GM12878 (cell line): ENCODE measurements around the gene MED13L. TPM values are rescaled to one million over a fixed set of nuclear protein-coding genes. Genes with fewer than 3 reads are reported as not detected.

ENCODE experiments used
- ATAC-seq: fragments of 200-7000 bp; cut with Tn5 transposase; 3 replicates; pipeline ENCODE4 v1.9.1; 2020; ENCODE audit warnings: mild to moderate bottlenecking, moderate library complexity
- BruUV-seq: library from RNA; stranded (reverse); fragments of 400-500 nt; replicated peaks from 2 replicates; lab custom pipeline; 2021; lab: Mats Ljungman, UMichigan
- CTCF ChIA-PET: fragments of 300-600 bp; sonication (Branson Sonifier 250); formaldehyde crosslinking; extraction: SDS; loops from one replicate; lab custom pipeline; 2021; ENCODE audit warnings: inconsistent platforms; lab: Yijun Ruan, JAX
- POLR2A ChIA-PET: fragments of 350-600 bp; formaldehyde crosslinking; extraction: SDS; loops from one replicate; lab custom pipeline; 2021; ENCODE audit warnings: inconsistent platforms; lab: Charles Lee
- RAD21 ChIA-PET: fragments of 300-600 bp; sonication (Branson Sonifier 250); formaldehyde crosslinking; loops from one replicate; lab custom pipeline; 2023; ENCODE audit warnings: antibody characterized with exemption; ENCODE audit not compliant: unreplicated experiment; lab: Charles Lee
- SMC1A ChIA-PET: fragments of 300-600 bp; sonication (Branson Sonifier 250); formaldehyde crosslinking; loops from one replicate; lab custom pipeline; 2023; ENCODE audit not compliant: unreplicated experiment, uncharacterized antibody; lab: Charles Lee
- DNase-seq: peaks from one replicate; pipeline ENCODE4 v3.0.0-alpha.2; 2011; ENCODE audit warnings: low read depth, low spot score
- FAIRE-seq: peaks from 3 replicates; lab custom pipeline; 2011; peaks lifted over from hg19 to GRCh38; lab: Jason Lieb, UNC
- H2AFZ ChIP-seq: 2 replicates; pipeline ENCODE4 v1.6.0; 2011; ENCODE audit warnings: low read depth, low read length, control low read depth; ENCODE audit not compliant: control insufficient read depth
- H3K27ac ChIP-seq: 2 replicates; pipeline ENCODE4 v1.5.1; 2011; ENCODE audit warnings: control low read depth; ENCODE audit not compliant: control insufficient read depth, insufficient read depth
- H3K27me3 ChIP-seq, 2 experiments: replicated peaks in 1 of 2; 2 replicates each; pipeline versions ENCODE4 v1.6.0 to v1.6.1; 2011; ENCODE audit warnings: low read length in 1 of 2; ENCODE audit not compliant: control insufficient read depth in 2 of 2, insufficient read depth in 2 of 2
- H3K36me3 ChIP-seq, 2 experiments: 2 replicates each; pipeline ENCODE4 v1.5.1; 2011; ENCODE audit warnings: low read length in 1 of 2; ENCODE audit not compliant: control insufficient read depth in 2 of 2, insufficient read depth in 2 of 2
- H3K4me1 ChIP-seq: 2 replicates; pipeline ENCODE4 v1.6.1; 2011; ENCODE audit warnings: mild to moderate bottlenecking, low read length, moderate library complexity, mixed read lengths; ENCODE audit not compliant: control insufficient read depth, insufficient read depth
- H3K4me2 ChIP-seq: 2 replicates; pipeline ENCODE4 v1.6.0; 2011; ENCODE audit warnings: control low read depth; ENCODE audit not compliant: control insufficient read depth, insufficient read depth
- H3K4me3 ChIP-seq: fragments of 200-600 bp; sonication (generic); 2 replicates; pipeline ENCODE4 v1.5.1; 2016
- H3K79me2 ChIP-seq: 2 replicates; pipeline ENCODE4 v1.6.0; 2011; ENCODE audit warnings: low read length; ENCODE audit not compliant: control insufficient read depth, insufficient read depth
- H3K9ac ChIP-seq: 2 replicates; pipeline ENCODE4 v1.8.0; 2011; ENCODE audit warnings: low read length, control low read depth, mixed read lengths; ENCODE audit not compliant: control insufficient read depth, insufficient read depth
- H3K9me3 ChIP-seq: replicated peaks from 3 replicates; pipeline ENCODE4 v1.5.1; 2011; ENCODE audit warnings: mild to moderate bottlenecking, low read length; ENCODE audit not compliant: control insufficient read depth, insufficient read depth
- H4K20me1 ChIP-seq: 2 replicates; pipeline ENCODE4 v1.6.0; 2011; ENCODE audit not compliant: control insufficient read depth, insufficient read depth
- ASH2L ChIP-seq: fragments of 300-600, 200-600 bp; sonication (generic); IDR thresholded peaks from 2 replicates; pipeline ENCODE4 v1.6.1; 2017; ENCODE audit warnings: low read depth, mild to moderate bottlenecking, borderline replicate concordance
- CEBPB ChIP-seq, 2 experiments: fragments of 150-350 bp in 1 of 2; IDR thresholded peaks; 2 replicates each; pipeline ENCODE4 v1.6.1; 2012 to 2014; ENCODE audit warnings: low read depth in 2 of 2, low read length in 2 of 2, borderline replicate concordance in 1 of 2, inconsistent platforms in 1 of 2
- HDGF ChIP-seq: fragments of 450-650 bp; IDR thresholded peaks from 2 replicates; pipeline ENCODE4 v1.6.1; 2016; ENCODE audit warnings: antibody characterized with exemption
- IRF3 ChIP-seq: fragments of 450-650 bp; IDR thresholded peaks from 2 replicates; pipeline ENCODE4 v1.6.1; 2014; ENCODE audit warnings: mild to moderate bottlenecking
- JUNB ChIP-seq: IDR thresholded peaks from 2 replicates; pipeline ENCODE4 v1.6.1; 2016; ENCODE audit warnings: antibody characterized with exemption, mild to moderate bottlenecking
- KAT2A ChIP-seq: conservative IDR thresholded peaks from 2 replicates; pipeline ENCODE4 v1.6.1; 2011; ENCODE audit warnings: low read depth, low read length; ENCODE audit not compliant: control insufficient read depth
- KLF5 ChIP-seq: fragments of 450-650 bp; IDR thresholded peaks from 2 replicates; pipeline ENCODE4 v1.6.1; 2014; ENCODE audit warnings: mild to moderate bottlenecking; ENCODE audit not compliant: partially characterized antibody
- MLLT1 ChIP-seq: fragments of 450-650 bp; IDR thresholded peaks from 2 replicates; pipeline ENCODE4 v1.6.1; 2016; ENCODE audit warnings: mild to moderate bottlenecking
- MTA2 ChIP-seq: fragments of 450-650 bp; IDR thresholded peaks from 2 replicates; pipeline ENCODE4 v1.6.1; 2016; ENCODE audit warnings: low read depth, mild to moderate bottlenecking, moderate library complexity
- NBN ChIP-seq: fragments of 450-650 bp; IDR thresholded peaks from 2 replicates; pipeline ENCODE4 v1.6.1; 2016
- PKNOX1 ChIP-seq: fragments of 450-650 bp; IDR thresholded peaks from 2 replicates; pipeline ENCODE4 v1.6.1; 2016; ENCODE audit warnings: mild to moderate bottlenecking
- SIN3A ChIP-seq: IDR thresholded peaks from 2 replicates; pipeline ENCODE4 v1.6.1; 2012; ENCODE audit warnings: low read depth, low read length, improper control_type of control experiment
- SP1 ChIP-seq: IDR thresholded peaks from one replicate; pipeline ENCODE4 v1.6.1; 2011; ENCODE audit warnings: low read depth, low read length
- STAT3 ChIP-seq: IDR thresholded peaks from 2 replicates; pipeline ENCODE4 v1.6.1; 2011; ENCODE audit warnings: low read depth, low read length, improper control_type of control experiment
- SUPT20H ChIP-seq: IDR thresholded peaks from 2 replicates; pipeline ENCODE4 v1.6.1; 2011; ENCODE audit warnings: low read depth, mild to moderate bottlenecking, low read length, moderate library complexity, borderline replicate concordance; ENCODE audit not compliant: control insufficient read depth
- YY1 ChIP-seq: IDR thresholded peaks from 2 replicates; pipeline ENCODE4 v1.6.1; 2011; ENCODE audit warnings: low read depth, mild to moderate bottlenecking, low read length
- ZNF274 ChIP-seq: IDR thresholded peaks from one replicate; pipeline ENCODE4 v1.8.0; 2011; ENCODE audit not compliant: insufficient read length, insufficient read depth
- WGBS: methylation state at CpG from one replicate; pipeline ENCODE4 v1.1.6; 2016; ENCODE audit warnings: low lambda C conversion rate; ENCODE audit not compliant: insufficient replicate concordance, insufficient coverage; ENCODE audit errors: missing lambda C conversion rate; 5-methylcytosine and 5-hydroxymethylcytosine counted together
- in situ Hi-C: fragments of 300-500 bp; cut with MboI; formaldehyde crosslinking; loops from 9 replicates; pipeline ENCODE4 v1.14.3; 2018; ENCODE audit warnings: mixed read lengths
- intact Hi-C: fragments of 100-400 bp; cut with micrococcal nuclease; formaldehyde crosslinking; loops from one replicate; pipeline ENCODE4 v1.14.2; 2022; ENCODE audit not compliant: unreplicated experiment
- polyA plus RNA-seq, 11 experiments: library from polyadenylated mRNA; depleted of rRNA in 4 of 11; unstranded in 6 of 11; stranded (reverse) in 5 of 11; fragments of >200 nt; fragmentation: Nextera tagmentation in 4 of 11; fragmentation: Illumina TruSeq in 1 of 11; extraction: Ambion mirVana in 4 of 11; extraction: Trizol in 1 of 11; gene quantifications; 1 replicate in 1 of 11; 2 replicates in 10 of 11; pipeline versions ENCODE4 v1.2.1 to v1.2.3, GENCODE V29; 2011 to 2016; ENCODE audit warnings: inconsistent platforms in 2 of 11, missing spikeins in 2 of 11, low read depth in 1 of 11
- total RNA-seq, 4 experiments: library from RNA; depleted of rRNA in 3 of 4; stranded (reverse); fragments of >200 nt in 3 of 4; fragmentation: Illumina TruSeq in 1 of 4; extraction: Trizol in 1 of 4; gene quantifications; 2 replicates each; pipeline versions ENCODE4 v1.2.1 to v1.2.3, GENCODE V29; 2013 to 2021

The MED13L gene
- total and polyA plus RNA-seq, 10 of the 15 experiments (the other 5 are each of a cell fraction or from before 2014, with no cell fraction given), result 3.7 to 30.1 (median 9.1) TPM

- SMC1A ChIA-PET, result interaction anchor here (0.6 to 1.1 kb wide), 3 partner anchors 11 to 699 kb away, joined by 3 to 4 read pairs (median 3); no protein-coding TSS in a partner anchor
These were observed 304.4 kb downstream of the MED13L start for GRCh38 chr12:115973066-115973465.

More at GRCh38 chr12:115973066-115973465, 304.4 kb downstream of the MED13L start:
- Histone ChIP-seq H3K79me2 (no peaks in the 10 kb centered on the region), H3K4me2 (no peak overlapping the region), H3K9me3 (no peaks in the 10 kb centered on the region), H4K20me1 (no peaks in the 10 kb centered on the region), H3K36me3 (no peaks in the 10 kb centered on the region; a peak in 2 of 4 replicates), H3K27ac (no peak overlapping the region), H3K4me1 (no peaks in the 10 kb centered on the region), H3K4me3 (no peak overlapping the region), H2AFZ (no peak overlapping the region), H3K9ac (no peak overlapping the region), H3K27me3 (no peaks in the 10 kb centered on the region)
- intact Hi-C loops, result no loop called here
- ChIA-PET POLR2A (no interaction called here), RAD21 (no interaction called here), CTCF (interaction anchor here (1.4 kb wide), 1 partner anchor 25 kb away, joined by 4 read pairs; no protein-coding TSS in a partner anchor)
- in situ Hi-C loops, result no loop called here
- no TSS peak for BruUV-seq
- FAIRE-seq (no peak), ATAC-seq (no peak), DNase-seq (no peak)
- TF ChIP-seq STAT3, result no peak
- TF ChIP-seq PKNOX1, result no peak
- TF ChIP-seq MLLT1, result no peak
- TF ChIP-seq MTA2, result no peak
- no peak for TF ChIP-seq KAT2A
- TF ChIP-seq NBN, result no peak
- no peak for TF ChIP-seq CEBPB (IDR thresholded peaks at IDR 0.05; ENCODE audit: borderline replicate concordance in 1 of 2, low read depth in 2 of 2, low read length in 2 of 2)
- TF ChIP-seq SUPT20H, result no peak
- no peak for TF ChIP-seq SP1
- no peak for TF ChIP-seq IRF3
- TF ChIP-seq ZNF274, result no peak
- no peak for TF ChIP-seq YY1
- no peak for TF ChIP-seq SIN3A
- TF ChIP-seq ASH2L, result no peak
- no peak for TF ChIP-seq KLF5
- no peak for TF ChIP-seq JUNB
- TF ChIP-seq HDGF, result no peak
- 87% methylated on average over 1 of the region's 1 CpG for WGBS
